HG02970 (cell line): ENCODE data around the gene TRIM40.

Experiments
- ATAC-seq: cut with Tn5 transposase; IDR thresholded peaks from one replicate; pipeline ENCODE4 v1.9.1; 2021; ENCODE audit warnings: mild to moderate bottlenecking, moderate library complexity, moderate number of reproducible peaks; ENCODE audit not compliant: unreplicated experiment, low FRiP score

The TRIM40 gene

GRCh38 chr6:30145818-30146217 is 9.9 kb downstream of the TRIM40 start:
- ATAC-seq: no peak

GRCh38 chr6:30147096-30147495 is 11.2 kb downstream of the TRIM40 start:
- no peak for ATAC-seq

DNA sequence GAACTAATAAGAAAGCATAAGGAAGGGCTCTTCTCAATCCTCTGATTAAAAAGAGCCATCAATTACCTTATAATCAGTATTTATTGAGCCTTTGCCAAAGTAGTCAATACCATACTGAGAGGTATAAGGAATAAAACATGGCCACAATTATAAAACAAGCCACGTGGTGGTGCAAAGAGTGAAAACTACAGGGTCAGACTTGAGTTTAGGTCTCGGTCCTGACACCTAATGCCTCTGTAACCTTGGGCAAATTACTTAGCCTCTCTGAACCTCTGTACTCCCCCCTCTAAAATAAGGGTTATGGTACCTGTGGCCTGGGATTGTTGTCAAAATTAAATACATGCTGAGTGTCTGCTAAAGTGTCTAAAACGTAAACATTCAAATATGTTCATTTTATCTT is 13.3 kb downstream of the TRIM40 start:
- ATAC-seq: no peak

GRCh38 chr6:30149858-30150550 is 14.1 kb downstream of the TRIM40 start:
- no peak for ATAC-seq

DNA sequence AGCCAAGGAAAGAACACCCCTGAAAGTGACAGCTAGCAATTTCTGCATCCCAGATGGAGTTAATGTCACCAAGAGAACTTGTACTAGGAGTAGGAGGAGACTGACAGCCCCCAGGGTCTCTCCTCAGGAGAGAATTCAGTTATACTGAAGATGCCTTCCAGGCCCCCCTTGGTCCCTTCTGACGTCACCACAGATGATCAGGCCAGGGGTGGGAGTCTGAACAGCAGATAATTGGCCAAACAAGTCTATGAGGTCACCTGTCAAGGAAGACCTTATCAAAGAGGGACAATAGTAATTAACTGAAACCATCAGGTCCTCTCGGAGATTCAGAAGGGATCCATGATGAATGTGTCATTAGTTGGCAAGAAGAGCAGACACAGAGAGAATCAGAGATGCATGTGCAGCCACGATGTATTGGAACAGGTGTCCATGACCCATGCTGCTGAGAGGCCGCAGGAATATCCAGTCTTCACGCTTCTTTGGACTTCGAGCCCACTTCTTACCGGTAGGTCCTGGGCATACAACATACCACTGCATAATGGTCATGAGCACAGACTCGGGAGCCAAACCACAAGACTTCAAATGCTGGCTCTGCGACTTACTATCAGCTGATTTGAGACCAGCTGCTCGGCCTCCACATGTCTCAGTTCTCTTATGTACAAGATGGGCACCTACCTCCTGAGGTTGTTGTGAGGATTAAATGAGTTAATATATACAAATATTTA is 14.9 kb downstream of the TRIM40 start:
- no peak for ATAC-seq

DNA sequence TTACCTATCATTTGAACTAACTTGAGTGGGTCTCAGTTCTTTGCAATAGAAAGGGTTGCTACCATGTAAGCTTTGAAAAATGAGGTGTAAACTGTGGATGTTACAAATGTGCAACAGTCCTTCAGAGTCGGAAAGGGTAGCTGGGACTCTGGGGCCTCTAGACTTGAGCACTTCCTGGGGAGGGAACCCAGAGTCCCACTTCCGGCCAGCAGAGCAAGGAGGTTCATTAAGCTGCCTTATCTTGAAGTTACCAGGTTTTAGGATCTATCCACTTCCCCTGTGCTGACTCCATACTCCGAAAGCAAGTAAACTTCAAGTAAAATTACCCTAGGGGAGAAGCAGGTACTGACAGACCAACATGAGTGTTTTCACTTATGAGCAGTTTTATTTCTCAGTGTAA is 15.6 kb downstream of the TRIM40 start:
- ATAC-seq: no peak

DNA sequence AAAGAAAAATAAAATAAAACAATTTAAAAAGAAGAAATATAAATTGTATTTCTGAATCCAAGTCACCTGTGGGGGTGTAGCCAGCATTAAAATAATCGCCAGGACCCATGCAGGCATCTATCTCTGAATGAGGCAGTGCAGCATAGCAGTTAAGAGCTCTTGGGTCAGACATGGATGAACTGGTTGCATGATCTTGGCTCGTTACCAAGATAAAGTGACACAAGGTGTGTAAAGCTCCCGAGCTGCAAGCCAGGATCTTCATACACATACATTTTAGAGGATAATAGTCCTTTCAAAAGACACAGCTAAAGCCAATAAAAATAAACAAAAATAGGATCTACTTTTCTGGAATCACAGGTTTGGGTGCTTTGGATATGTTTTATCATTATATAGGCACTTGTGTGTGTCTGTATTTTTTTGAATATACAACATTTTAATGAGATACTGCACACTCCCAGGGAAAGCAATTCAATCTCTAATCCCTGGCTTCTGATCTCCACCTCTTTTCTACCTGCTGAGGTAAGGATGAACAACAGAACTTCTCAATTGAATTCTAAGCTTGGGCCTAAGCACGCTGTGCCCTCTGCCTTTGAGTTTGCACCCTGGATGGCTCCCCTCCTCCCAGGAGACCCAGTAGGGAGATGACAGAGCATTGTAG is 16.2 kb downstream of the TRIM40 start:
- no peak for ATAC-seq

GRCh38 chr6:30152910-30153610 is 17.1 kb downstream of the TRIM40 start:
- no peak for ATAC-seq

GRCh38 chr6:30154061-30154460 is 18.1 kb downstream of the TRIM40 start:
- ATAC-seq: no peak

DNA sequence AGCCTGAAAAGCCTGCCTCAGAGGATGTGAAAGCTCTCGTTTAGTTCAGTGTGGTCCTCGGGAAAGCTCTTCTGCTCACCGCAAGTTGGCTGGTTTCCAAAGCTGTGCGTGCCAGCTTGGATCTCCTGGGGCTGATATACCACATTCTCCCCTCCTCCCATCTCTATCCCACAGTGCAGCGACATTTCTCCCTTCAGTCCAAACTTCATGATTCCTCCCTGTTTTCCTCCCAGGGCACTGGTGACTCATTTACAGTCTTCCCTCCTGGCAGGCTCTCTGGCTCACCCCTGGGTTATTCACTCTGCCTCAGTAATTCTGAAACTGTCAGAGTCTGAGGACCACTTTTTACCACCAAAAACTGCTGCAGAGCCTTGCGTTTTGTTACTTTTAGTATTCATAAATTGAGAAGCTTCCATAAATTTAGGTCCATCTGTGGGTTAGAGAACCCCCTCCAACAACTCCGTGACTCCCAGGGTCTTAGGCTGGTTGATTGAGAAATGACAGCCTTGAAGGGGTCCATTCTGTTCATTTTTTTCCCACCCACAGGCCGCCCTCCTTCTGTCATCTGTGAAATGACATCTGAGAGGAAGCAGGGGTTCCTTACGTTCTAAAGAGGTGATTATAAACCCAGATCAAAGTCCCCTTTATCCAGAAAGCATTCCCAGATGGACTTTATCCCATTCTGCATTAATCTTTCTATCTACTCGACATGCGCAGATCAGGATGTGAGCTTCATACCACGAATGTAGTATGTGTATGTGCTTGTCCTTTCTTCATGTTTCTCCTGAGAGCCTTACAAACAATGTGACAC is 19.0 kb downstream of the TRIM40 start:
- ATAC-seq: no peak

- ATAC-seq: no peak
Measured at GRCh38 chr6:30155520-30156261, 19.8 kb downstream of the TRIM40 start.

GRCh38 chr6:30156262-30156599 is 20.3 kb downstream of the TRIM40 start:
- ATAC-seq: no peak

DNA sequence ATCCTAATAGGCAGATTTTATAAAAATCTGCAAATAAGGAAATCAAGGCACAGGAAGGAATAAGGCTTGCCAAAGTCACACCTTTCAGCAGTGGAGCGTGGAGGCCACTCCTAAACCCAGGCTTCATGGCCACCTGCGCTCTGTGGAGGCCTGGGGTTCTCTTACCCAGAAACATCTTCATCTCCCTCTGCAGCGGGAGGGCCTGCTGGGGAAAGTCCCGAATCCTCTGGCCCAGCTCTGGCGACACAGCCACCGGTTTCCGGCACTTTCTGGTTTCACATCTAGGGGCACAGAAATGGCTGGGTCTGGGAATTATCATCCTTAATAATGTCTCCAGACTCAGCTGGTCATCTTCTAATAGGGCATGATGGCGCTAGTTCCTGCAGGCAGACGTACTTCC is 20.8 kb downstream of the TRIM40 start:
- no peak for ATAC-seq

DNA sequence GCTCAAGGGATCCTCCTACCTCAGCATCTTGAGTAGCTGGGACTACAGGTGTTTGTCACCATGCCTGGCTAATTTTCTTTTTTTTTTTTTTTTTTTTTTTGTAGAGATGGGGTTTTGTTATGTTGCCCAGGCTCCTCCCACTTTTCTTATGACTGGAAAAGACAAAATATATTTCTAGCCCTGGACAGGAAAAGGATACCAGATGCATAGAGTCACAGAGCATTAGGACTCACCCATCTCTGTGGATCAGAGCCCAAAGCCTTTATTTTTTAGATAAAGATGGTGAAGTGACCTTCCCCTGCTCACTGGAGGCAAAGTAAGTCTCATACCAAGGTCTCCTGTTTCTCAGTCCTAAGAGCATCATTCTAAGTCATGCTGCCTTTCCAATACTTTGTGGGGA is 21.6 kb downstream of the TRIM40 start:
- ATAC-seq: no peak

DNA sequence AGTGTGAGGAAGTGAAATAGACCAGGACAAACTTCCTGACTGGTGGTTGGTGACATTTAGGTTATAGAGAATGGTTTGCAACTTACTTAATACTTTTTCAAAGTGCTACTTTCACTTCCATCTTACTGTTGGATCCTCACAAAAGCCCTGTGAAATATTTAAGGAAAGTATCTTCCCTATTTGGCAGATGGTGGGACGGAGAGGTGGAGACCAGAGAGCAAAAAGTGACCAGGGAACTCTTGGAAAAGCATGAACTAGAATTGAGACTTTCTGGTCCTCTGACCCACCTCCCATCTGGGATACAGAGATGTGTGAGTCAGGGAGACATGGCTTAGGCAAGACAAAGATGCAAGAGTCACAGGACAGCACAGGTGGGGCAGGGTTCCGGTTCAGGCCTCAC is 22.1 kb downstream of the TRIM40 start:
- ATAC-seq: no peak

DNA sequence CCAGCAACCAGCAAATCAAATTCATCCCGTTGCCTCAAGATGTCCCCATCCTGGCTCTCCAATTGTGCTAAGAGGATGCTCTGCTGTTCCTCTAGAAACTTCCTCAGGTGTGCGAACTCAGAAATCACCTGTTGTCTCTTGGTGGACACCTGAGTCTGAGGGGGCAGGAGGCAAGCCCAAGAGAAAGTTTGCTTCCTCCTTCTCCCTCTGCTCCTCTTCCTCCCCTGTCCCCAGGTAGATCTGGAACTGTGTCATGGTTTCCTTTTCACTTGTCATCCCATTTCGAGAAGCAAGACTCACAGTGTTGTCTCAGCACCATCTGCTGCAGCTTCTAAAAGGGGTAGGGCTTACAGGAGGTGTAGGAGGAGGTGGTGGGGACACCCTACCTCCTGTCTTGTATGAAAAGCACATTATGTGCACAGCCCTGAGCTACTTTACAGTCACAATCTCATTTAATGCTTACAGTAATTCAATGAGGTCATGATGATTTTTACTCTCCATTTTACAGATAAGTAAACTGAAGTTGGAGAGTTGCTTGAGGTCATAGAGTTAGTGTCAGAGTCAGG is 22.6 kb downstream of the TRIM40 start:
- ATAC-seq: no peak

DNA sequence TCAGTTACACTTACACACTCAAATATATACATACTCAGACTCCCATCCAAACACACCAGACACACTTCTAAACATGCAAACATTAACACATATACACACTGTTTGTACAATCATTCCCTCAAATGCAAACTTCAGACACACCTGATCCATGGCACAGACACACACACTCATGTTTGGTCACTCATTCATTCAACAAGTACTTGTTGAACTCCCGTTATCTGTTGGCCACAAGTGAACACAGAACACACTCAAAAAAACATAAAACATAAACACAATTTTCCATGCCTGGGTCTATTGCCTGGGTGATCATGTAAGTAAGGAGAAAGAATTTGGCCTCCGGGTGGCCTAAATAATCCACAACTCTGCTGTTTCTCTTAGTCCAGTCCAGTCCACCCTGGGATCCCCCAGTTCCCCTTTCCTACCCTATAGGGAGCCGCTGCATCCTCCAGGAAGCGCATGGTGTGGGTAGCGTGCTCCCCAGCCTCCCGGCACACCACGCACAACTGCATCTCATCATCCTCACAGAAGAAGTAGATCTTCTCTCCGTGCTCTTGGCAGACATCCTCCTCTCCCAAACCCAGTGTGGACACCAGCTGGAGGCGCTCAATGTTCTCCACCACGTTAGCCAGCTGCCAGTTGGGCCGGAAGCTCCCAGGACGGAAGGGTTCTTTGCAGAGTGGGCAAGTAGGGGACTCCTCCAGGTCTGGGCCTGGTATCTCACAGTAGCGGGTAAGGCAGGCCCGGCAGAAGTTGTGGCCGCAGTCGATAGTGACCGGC is 24.3 kb downstream of the TRIM40 start:
- no peak for ATAC-seq

GRCh38 chr6:30160785-30161531 is 25.0 kb downstream of the TRIM40 start, which contains the start of gene TRIM10:
TSS of gene TRIM10 (minus strand) at chr6:30161211. CDS start at chr6:30160858, 353 bp downstream.
- ATAC-seq: no peak
